IPS-15b (cell line): ENCODE data around the gene ADM2.

ENCODE experiments used
- H3K27me3 ChIP-seq: one replicate; pipeline ENCODE4 v1.6.1; 2013; ENCODE audit warnings: low read length; ENCODE audit not compliant: control insufficient read depth, insufficient read depth
- H3K36me3 ChIP-seq: one replicate; pipeline ENCODE4 v1.6.1; 2013; ENCODE audit warnings: low read length; ENCODE audit not compliant: control insufficient read depth, insufficient read depth
- H3K4me1 ChIP-seq: one replicate; pipeline ENCODE4 v1.6.1; 2013; ENCODE audit warnings: mild to moderate bottlenecking, low read length; ENCODE audit not compliant: control insufficient read depth, insufficient read depth
- H3K4me3 ChIP-seq: one replicate; pipeline ENCODE4 v1.5.1; 2013; ENCODE audit warnings: low read depth, low read length
- H3K9ac ChIP-seq: one replicate; pipeline ENCODE4 v1.6.1; 2013; ENCODE audit warnings: low read depth, mild to moderate bottlenecking, low read length
- H3K9me3 ChIP-seq: one replicate; pipeline ENCODE4 v1.6.1; 2013; ENCODE audit warnings: mild to moderate bottlenecking, low read length; ENCODE audit not compliant: control insufficient read depth, insufficient read depth

Gene ADM2

DNA sequence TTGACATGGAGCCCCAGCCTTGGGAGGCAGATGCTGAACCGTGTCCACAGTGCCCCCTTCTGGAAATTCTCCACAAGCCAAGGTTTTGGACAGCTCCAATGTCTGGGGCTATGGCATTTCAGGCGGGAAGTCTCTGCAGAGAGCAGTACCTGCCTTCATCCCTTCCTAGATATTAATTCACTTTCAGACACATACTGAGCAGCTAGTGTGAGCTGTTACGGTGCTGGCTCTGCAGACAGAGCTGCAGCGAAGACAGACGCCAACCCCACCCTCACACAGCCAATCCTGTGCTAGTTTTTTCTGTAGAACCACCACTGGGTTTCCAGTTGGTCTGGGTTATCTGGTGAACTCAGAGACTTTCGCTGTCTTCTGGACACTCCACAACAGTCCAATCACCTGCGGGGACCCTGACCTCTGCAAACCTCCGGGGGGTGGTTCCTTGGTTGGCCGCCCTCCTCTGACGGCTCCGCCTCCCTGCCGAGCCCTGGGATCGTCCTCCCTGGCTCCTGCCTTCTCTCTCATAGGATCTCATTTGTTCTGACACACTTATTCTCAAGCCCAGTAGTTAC lies 17.1 kb downstream of the ADM2 start:
- H3K9ac ChIP-seq, result peak overlapping the region; percentile 26
- H3K4me3 ChIP-seq, result no peak overlapping the region
- H3K27me3 ChIP-seq, result no peaks in the 10 kb centered on the region
- H3K9me3 ChIP-seq, result no peaks in the 10 kb centered on the region
- peaks cover 6% of the 10 kb centered on the region for H3K36me3 ChIP-seq
- H3K4me1 ChIP-seq, result no peaks in the 10 kb centered on the region

DNA sequence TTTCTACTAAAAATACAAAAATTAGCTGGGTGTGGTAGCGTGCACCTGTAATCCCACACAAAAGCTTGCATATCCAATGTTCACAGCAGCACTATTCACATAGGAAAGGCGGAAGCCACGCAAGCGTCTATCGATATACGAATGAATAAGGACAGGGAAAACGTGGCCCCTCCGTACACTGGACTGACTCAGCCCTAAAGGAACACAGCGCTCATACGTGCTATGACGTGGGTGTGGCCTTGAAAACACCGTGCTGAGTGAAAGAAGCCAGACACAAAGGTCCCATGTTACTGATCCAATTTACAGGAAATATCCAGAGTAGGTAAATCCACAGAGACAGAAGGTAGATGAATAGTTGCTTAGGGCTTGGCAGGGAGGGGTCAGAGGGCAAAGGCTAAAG lies 19.1 kb downstream of the ADM2 start:
- Histone ChIP-seq H3K9me3 (no peaks in the 10 kb centered on the region), H3K4me1 (no peaks in the 10 kb centered on the region), H3K36me3 (peaks cover 14% of the 10 kb centered on the region), H3K9ac (no peak overlapping the region), H3K4me3 (no peak overlapping the region), H3K27me3 (no peaks in the 10 kb centered on the region)

DNA sequence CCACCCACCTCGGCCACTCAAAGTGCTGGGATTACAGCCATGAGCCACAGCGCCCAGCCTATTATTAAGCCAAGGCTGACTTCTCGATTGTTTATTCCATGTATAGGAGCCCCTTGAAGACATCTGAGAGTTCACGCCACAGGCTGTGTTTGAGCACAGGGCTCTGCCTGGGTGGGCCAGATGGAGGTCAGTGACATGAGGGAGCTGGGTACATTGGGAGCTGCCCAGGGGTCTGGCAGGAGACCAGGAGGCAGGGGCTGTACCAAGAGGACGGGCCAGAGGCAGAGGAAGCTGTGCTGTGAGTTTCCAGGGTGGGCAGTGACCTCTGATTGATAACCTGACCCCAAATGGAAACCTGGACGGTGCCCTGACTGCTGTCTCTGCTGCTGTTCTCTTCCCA lies 20.8 kb downstream of the ADM2 start:
- Histone ChIP-seq H3K9me3 (no peaks in the 10 kb centered on the region), H3K4me3 (no peak overlapping the region), H3K27me3 (no peaks in the 10 kb centered on the region), H3K9ac (no peak overlapping the region), H3K4me1 (no peaks in the 10 kb centered on the region), H3K36me3 (peaks cover 20% of the 10 kb centered on the region)

DNA sequence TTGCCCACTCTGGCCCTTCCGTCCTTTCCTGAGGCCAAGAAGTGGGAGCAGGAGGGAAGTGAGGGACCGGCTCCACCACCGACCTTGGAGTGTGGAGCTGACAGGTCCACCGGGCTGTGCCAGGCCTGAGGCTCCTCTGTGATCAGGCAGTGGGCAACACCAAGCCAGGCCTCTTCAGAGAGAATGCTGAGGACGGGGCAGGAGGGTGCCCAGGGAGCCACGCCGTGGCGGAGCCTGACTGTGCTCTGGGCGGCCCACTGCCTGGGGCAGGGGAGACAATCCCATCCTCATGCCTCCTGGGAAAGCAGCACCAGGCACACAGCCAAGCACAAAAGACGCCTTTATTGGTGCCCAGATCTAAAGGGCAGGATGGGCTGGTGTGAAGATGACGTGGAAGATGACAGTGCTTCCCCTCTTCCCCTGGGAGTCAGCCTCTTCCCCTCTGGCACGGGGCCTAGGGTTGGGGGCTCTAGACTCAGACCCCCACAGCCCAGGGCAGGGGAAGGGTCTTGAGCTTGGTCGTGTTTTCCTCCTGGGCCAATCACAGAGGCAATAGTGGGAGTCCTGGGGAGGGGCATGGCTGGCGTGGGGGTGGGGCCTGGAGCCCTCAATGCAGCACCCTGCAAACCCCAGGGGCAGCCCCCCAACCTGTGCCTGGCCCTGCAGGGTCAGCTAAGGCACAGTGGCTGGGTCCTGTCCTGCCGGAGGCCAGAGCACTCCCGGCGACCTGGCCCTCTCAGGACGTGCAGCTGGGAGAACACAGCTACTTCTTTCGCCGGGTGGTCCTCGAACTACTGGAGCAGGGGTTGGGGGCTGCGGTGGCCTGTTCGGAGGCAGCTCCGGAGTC lies 21.5 kb downstream of the ADM2 start:
- no peak overlapping the region for H3K4me3 ChIP-seq
- no peaks in the 10 kb centered on the region for H3K27me3 ChIP-seq
- H3K36me3 ChIP-seq, result peaks cover 20% of the 10 kb centered on the region
- no peaks in the 10 kb centered on the region for H3K9me3 ChIP-seq
- no peak overlapping the region for H3K9ac ChIP-seq
- no peaks in the 10 kb centered on the region for H3K4me1 ChIP-seq

DNA sequence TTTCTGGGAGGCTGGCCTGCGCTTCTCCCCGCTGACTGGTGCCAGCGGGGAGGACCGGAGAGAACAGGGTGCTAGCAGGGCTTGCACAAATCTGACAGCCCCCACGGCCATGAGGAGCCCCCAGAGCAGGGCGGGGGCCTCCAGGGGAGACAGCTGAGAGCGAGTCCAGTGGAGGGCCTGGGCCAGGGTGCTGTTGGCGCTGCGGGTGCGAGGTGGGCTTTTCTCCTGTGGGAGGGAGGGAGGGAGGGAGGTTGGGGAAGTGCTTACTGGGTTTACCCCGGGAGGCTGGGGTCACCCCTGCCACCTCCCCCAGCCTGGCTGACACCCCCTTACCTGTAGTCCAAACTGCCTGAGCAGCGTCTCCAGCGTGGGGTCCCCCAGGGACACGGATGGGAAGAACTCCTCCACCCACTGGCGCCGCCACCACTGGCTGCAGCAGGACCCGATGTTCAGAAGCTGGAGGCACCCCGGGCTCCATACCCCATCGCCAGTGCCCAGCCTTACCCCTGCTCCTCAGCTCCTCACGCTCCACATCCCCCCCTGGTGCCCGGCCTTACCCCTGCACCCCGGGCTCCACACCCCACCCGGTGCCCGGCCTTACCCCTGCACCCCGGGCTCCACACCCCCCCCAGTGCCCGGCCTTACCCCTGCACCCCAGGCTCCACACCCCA lies 22.3 kb downstream of the ADM2 start:
- Histone ChIP-seq H3K9me3 (no peaks in the 10 kb centered on the region), H3K36me3 (peaks cover 20% of the 10 kb centered on the region), H3K9ac (no peak overlapping the region), H3K4me1 (no peaks in the 10 kb centered on the region), H3K4me3 (no peak overlapping the region), H3K27me3 (no peaks in the 10 kb centered on the region)

DNA sequence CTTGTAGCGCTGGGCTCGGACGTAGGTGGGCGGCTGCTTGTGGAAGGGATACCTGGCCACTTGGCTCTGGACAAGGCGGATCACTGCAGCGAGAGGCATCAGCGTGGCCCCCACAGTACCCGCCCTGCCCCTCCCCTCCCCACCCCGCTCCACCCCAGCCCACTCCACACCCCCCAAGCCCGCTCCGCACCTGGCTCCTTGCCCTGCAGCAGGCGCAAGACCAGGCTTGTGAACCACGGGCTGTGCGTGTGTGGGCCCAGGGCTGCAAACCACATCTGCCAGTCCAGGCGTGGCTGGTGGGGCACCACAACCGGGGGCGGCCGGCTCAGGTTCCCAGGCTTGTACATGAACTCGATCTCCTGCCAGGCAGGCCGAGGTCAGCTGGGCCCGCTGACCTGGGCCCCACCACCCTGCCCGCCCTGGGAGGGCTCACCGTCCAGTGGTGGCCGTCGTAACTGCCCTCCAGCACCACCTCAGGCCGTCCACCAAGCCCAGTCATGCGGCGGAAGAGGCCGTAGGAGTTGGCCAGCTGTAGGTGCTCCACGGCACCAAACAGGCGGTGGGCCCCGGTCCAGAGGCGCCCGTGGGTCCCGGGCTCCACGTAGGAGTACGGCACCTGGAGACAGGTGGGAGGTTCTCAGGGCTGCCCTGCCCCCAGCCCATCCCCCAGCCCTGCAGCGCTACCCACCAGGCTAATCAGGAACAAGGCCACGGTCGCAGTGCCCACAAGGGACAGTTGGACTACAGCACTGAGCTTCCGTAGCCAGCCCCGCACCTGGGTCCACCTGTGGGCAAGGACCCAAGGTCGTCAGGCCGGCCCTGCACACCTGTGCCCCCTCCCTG lies 23.2 kb downstream of the ADM2 start:
- Histone ChIP-seq H3K4me3 (no peak overlapping the region), H3K9ac (no peak overlapping the region), H3K36me3 (peaks cover 20% of the 10 kb centered on the region), H3K9me3 (no peaks in the 10 kb centered on the region), H3K27me3 (no peaks in the 10 kb centered on the region), H3K4me1 (peaks cover 3% of the 10 kb centered on the region)

DNA sequence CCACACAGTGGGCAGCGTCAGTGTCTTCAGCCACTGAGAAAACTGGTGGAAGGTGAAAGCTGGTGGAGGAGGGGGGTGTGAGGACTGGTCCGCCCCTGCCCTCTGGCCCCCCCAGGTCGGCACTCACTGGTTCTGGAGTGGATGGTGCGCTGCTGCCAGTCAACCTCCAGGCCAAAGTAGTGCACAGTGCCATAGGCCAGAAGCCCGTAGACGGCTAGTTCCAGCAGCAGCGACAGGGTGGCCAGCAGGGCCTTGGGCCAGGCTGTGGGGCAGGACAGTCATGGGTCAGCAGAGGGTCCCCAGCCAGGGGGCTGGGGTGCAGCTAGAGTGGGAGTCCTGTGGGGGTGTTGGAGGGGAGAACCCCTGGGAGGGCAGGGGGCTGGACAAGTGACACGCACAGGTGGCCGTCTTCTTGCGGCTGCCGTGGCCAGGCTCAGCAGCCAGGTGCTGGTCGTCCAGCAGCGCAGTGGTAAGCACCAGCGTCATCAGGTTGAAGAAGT lies 24.0 kb downstream of the ADM2 start:
- no peak overlapping the region for H3K4me3 ChIP-seq
- peaks cover 3% of the 10 kb centered on the region for H3K4me1 ChIP-seq
- H3K27me3 ChIP-seq, result no peaks in the 10 kb centered on the region
- no peak overlapping the region for H3K9ac ChIP-seq
- no peaks in the 10 kb centered on the region for H3K9me3 ChIP-seq
- H3K36me3 ChIP-seq, result peaks cover 20% of the 10 kb centered on the region

DNA sequence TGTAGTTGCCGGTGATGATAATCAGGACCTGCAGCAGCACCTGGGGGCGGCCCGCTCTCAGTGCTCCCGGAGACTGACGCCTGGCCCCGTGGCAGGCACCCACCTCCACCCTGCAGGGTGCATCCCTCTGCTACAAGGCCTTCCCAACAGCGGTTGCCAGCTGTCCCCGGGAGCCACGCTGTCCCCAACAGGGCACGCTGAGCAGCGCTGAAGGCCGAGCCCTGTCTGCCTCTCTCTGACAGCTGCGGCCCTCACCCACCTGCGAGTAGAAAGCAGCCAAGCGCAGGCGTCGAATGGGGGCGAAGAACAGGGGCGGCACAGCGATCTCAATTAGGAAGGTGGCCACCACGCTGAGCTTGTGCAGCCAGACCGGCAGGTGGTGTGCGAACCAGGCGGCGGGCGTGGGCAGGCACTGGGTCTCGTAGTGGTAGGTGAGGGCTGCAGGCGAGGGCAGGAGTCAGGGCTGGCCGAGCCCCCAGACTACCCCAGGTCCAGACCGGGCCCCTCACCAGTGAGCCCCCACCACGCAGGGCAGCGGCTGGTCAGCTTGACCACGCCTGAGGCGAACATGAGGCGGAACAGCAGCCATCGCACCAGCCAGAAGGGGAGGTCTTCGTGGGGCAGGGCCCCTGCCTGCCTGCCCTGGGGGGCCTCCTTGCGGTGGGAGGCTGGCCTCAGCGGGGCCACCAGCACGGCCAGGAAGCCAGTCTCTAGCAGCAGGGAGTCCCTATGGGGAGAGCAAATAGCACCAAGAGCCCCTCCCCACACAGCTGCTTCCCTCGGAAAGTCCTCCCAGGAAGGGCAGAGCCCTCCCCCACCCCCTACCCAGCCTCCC lies 24.6 kb downstream of the ADM2 start:
- Histone ChIP-seq H3K27me3 (no peaks in the 10 kb centered on the region), H3K36me3 (peaks cover 20% of the 10 kb centered on the region), H3K4me1 (peaks cover 3% of the 10 kb centered on the region), H3K9ac (no peak overlapping the region), H3K4me3 (no peak overlapping the region), H3K9me3 (no peaks in the 10 kb centered on the region)

DNA sequence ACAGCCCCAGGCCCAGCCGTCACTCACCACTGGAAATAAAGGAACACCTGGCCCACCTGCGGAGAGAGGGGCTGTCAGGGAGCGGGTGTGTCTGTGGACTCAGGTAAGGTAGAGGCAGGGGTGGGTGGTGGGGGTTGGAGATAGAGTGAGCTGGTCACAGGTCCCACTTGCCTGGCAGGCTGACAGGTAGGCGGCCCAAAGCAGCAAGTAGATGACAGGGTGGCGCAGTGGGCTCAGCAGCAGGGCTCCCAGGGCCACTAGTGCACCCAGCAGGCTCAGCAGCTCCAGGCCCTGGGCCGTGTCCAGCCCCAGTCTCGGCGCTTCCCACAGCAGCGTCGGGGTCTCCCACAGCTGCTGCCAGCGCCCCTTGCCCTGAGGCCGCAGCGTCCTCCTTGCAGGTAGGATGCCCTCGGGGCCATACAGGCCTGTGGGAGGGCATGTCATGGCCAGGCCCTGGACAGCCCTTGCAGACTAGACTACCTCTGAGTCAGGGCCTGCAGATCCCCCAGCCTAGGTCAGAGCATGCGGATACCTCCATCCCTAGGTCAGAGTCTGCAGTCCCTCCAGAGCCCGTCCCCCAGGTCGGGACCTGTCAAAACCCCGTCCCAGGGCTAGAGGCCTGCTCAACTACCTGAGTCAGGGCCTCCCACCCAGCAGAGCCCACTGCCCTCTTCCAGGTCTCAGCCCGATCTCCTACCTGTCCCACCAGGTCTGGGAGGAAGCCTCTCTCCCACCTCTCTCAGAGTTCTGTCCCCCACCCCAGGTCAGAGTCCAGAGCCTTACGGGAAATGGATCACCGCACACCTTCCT lies 25.5 kb downstream of the ADM2 start:
- Histone ChIP-seq H3K9ac (peak overlapping the region; percentile 89), H3K9me3 (no peaks in the 10 kb centered on the region), H3K4me3 (peak overlapping the region; percentile 73), H3K27me3 (no peaks in the 10 kb centered on the region), H3K4me1 (peaks cover 3% of the 10 kb centered on the region), H3K36me3 (peaks cover 20% of the 10 kb centered on the region)

DNA sequence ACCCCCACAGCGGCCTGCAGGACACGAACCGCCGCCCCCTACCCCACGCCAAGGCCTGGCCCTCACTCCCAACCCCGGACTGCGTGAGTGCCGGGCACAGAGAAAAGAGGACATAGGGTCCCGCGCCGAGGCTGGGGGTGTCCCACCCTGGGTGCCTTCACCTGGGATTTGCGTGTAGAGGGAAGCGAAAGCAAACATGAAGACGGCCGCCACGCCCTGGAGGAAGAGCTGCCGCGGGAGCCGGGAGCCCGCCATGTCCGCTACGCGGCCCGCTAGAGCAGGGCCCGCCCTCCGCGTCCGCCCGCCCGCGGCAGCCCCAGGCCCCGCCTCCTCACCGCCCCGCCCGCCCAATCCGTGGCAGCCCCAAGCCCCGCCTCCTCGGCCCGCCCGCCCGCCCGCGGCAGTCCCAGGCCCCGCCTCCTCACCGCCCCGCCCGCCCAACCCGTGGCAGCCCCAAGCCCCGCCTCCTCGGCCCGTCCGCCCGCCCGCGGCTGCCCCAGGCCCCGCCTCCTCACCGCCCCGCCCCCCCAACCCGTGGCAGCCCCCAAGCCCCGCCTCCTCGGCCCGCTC lies 26.2 kb downstream of the ADM2 start, which contains the start of gene LMF2:
Gene LMF2, minus strand, starts transcription at position 282 of the 570 bp plus-strand sequence. Its CDS starts 27 bp downstream, at position 255.
- Histone ChIP-seq H3K9me3 (no peaks in the 10 kb centered on the region), H3K9ac (peak within 1 kb of the TSS; percentile 89), H3K36me3 (peaks cover 16% of the 10 kb centered on the region), H3K4me1 (peaks cover 3% of the 10 kb centered on the region), H3K27me3 (no peaks in the 10 kb centered on the region), H3K4me3 (peak within 1 kb of the TSS; percentile 91)
